B cell (primary cell): ENCODE results near the gene CTSA. TPM values are rescaled to one million over a fixed set of nuclear protein-coding genes. Genes with fewer than 3 reads are reported as not detected.

Source experiments
- ATAC-seq: fragments of 200-7000 bp; cut with Tn5 transposase; one replicate; pipeline ENCODE4 v1.10.0; 2021; ENCODE audit warnings: low read depth, mild to moderate bottlenecking, moderate number of reproducible peaks, moderate library complexity
- CTCF ChIA-PET: fragments of 350-600 bp; sonication (Branson Sonifier 250); formaldehyde crosslinking; loops from one replicate; lab custom pipeline; 2021; ENCODE audit warnings: antibody characterized with exemption, inconsistent platforms; lab: Charles Lee
- POLR2A ChIA-PET: fragments of 350-600 bp; sonication (Branson Sonifier 250); formaldehyde crosslinking; loops from one replicate; lab custom pipeline; 2021; ENCODE audit warnings: antibody characterized with exemption; lab: Charles Lee
- DNase-seq: peaks from one replicate; pipeline ENCODE4 v3.0.0; 2013
- H2AFZ ChIP-seq: 2 replicates; pipeline ENCODE4 v1.6.1; 2012; ENCODE audit warnings: mild to moderate bottlenecking, low read depth, low read length; ENCODE audit not compliant: insufficient read depth, poor library complexity, severe bottlenecking
- H3K27ac ChIP-seq, 2 donors: 1 replicate in 1 of 2; 2 replicates in 1 of 2; pipeline ENCODE4 v1.5.1; 2012 to 2013; ENCODE audit warnings: low read length in 2 of 2, mild to moderate bottlenecking in 2 of 2, moderate library complexity in 1 of 2
- H3K27me3 ChIP-seq, 4 experiments: fragments of 200-600 bp in 1 of 4; sonication (generic) in 1 of 4; replicated peaks in 1 of 4; 1 replicate in 2 of 4; 2 replicates in 2 of 4; pipeline versions ENCODE4 v1.6.1 to v1.7.0; 2013 to 2016; ENCODE audit warnings: low read length in 3 of 4, mild to moderate bottlenecking in 2 of 4, mixed read lengths in 1 of 4, moderate library complexity in 1 of 4; ENCODE audit not compliant: insufficient read depth in 4 of 4, control insufficient read depth in 3 of 4; ENCODE audit errors: control extremely low read depth in 1 of 4
- H3K36me3 ChIP-seq, 2 experiments: replicated peaks in 1 of 2; 1 replicate in 1 of 2; 2 replicates in 1 of 2; pipeline versions ENCODE4 v1.6.1 to v1.7.1; 2013; ENCODE audit warnings: low read length in 1 of 2; ENCODE audit not compliant: insufficient read depth in 2 of 2, control insufficient read depth in 1 of 2; ENCODE audit errors: control extremely low read depth in 1 of 2, extremely low read depth in 1 of 2
- H3K4me1 ChIP-seq, 2 donors: fragments of 200-600 bp in 1 of 2; sonication (generic) in 1 of 2; 1 replicate in 1 of 2; 2 replicates in 1 of 2; pipeline versions ENCODE4 v1.5.1 to v1.6.1; 2013 to 2017; ENCODE audit warnings: low read length in 2 of 2; ENCODE audit not compliant: control insufficient read depth in 2 of 2, insufficient read depth in 2 of 2
- H3K4me2 ChIP-seq: replicated peaks from 2 replicates; pipeline ENCODE3; 2012; ENCODE audit warnings: mild to moderate bottlenecking, low read depth, low read length; ENCODE audit not compliant: poor library complexity, severe bottlenecking
- H3K4me3 ChIP-seq, 5 experiments: fragments of 200-600 bp in 1 of 5; sonication (generic) in 1 of 5; 1 replicate in 3 of 5; 2 replicates in 2 of 5; pipeline versions ENCODE4 v1.5.1 to v1.7.0; 2011 to 2016; ENCODE audit warnings: low read length in 4 of 5, mild to moderate bottlenecking in 4 of 5, low read depth in 2 of 5, control low read depth in 1 of 5, moderate library complexity in 1 of 5; ENCODE audit not compliant: insufficient read depth in 1 of 5; ENCODE audit errors: control extremely low read depth in 1 of 5, extremely low read depth in 1 of 5
- H3K79me2 ChIP-seq: fragments of 200-600 bp; sonication (generic); one replicate; pipeline ENCODE4 v1.6.0; 2016; ENCODE audit warnings: low read length; ENCODE audit not compliant: control insufficient read depth, insufficient read depth
- H3K9ac ChIP-seq: fragments of 200-600 bp; sonication (generic); 2 replicates; pipeline ENCODE4 v1.6.1; 2017; ENCODE audit warnings: mild to moderate bottlenecking, low read length, moderate library complexity
- H3K9me3 ChIP-seq, 3 donors: one replicate each; pipeline versions ENCODE4 v1.6.1 to v1.7.1; 2013; ENCODE audit warnings: low read length in 2 of 3; ENCODE audit not compliant: control insufficient read depth in 2 of 3, insufficient read depth in 1 of 3; ENCODE audit errors: control extremely low read depth in 1 of 3
- H4K20me1 ChIP-seq: 2 replicates; pipeline ENCODE4 v1.6.0; 2012; ENCODE audit warnings: mild to moderate bottlenecking, low read length; ENCODE audit not compliant: insufficient read depth, control insufficient read depth, poor library complexity, severe bottlenecking
- H3K27ac Mint-ChIP-seq: one replicate; pipeline ENCODE4 v1.8.0; 2021; ENCODE audit warnings: mixed read lengths
- H3K27me3 Mint-ChIP-seq: one replicate; pipeline ENCODE4 v1.8.0; 2021; ENCODE audit warnings: mixed read lengths
- H3K4me1 Mint-ChIP-seq: one replicate; pipeline ENCODE4 v1.8.0; 2021; ENCODE audit warnings: mixed read lengths
- H3K4me3 Mint-ChIP-seq: one replicate; pipeline ENCODE4 v1.8.0; 2021; ENCODE audit warnings: mixed read lengths
- H3K9me3 Mint-ChIP-seq: one replicate; pipeline ENCODE4 v1.8.0; 2022; ENCODE audit warnings: mixed read lengths; ENCODE audit not compliant: insufficient read depth
- CTCF ChIP-seq: fragments of 200-600 bp; IDR thresholded peaks from one replicate; pipeline ENCODE4 v1.8.0; 2022; ENCODE audit warnings: antibody characterized with exemption, mild to moderate bottlenecking
- EZH2 ChIP-seq: IDR thresholded peaks from 2 replicates; pipeline ENCODE4 v1.6.1; 2012; ENCODE audit warnings: borderline replicate concordance, low read depth, mild to moderate bottlenecking, moderate library complexity, low read length; ENCODE audit not compliant: insufficient read depth, poor library complexity, severe bottlenecking
- WGBS: methylation state at CpG from one replicate; pipeline ENCODE4 v1.1.5; 2013; ENCODE audit warnings: missing lambda C conversion rate; ENCODE audit not compliant: insufficient coverage; 5-methylcytosine and 5-hydroxymethylcytosine counted together
- intact Hi-C: fragments of 100-400 bp; cut with micrococcal nuclease; formaldehyde crosslinking; loops from one replicate; pipeline ENCODE4 v1.10.0; 2022
- polyA plus RNA-seq: library from polyadenylated mRNA; depleted of rRNA; stranded (reverse); fragments of >200 nt; gene quantifications from 2 replicates; pipeline ENCODE4 v1.2.3, GENCODE V29; 2012
- total RNA-seq, 2 donors: library from RNA; stranded (reverse); fragments of 120-200 nt in 1 of 2; gene quantifications; 1 replicate in 1 of 2; 2 replicates in 1 of 2; pipeline versions ENCODE4 v1.2.3 to v1.2.4, GENCODE V29; 2013 to 2022

Gene CTSA
- total and polyA plus RNA-seq, 2 donors (not counting 1 experiment from before 2014, with no cell fraction given), result 100 to 107 TPM

DNA sequence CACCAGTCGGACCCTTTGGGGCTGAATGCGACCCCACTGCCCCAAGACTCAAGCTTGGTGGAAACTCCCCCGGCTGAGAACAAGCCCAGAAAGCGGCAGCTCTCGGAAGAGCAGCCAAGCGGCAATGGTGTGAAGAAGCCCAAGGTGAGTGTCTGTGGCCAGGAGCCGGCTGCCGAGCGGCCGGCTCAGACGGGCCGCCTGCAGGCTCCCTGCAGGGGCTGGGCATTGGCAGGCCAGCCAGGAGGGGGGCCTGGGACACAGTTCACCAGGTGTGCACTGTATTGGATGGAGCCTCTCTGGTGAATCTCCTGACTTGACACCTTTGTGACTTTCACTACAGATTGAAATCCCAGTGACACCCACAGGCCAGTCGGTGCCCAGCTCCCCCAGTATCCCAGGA is 49.3 kb downstream of the CTSA start:
- ATAC-seq, result no peak
- intact Hi-C loops, result no loop called here
- POLR2A ChIA-PET, result no interaction called here
- no peaks in the 10 kb centered on the region for H3K9me3 Mint-ChIP-seq
- Histone ChIP-seq H3K79me2 (peaks cover 39% of the 10 kb centered on the region), H3K9ac (no peak overlapping the region), H3K4me1 (peaks cover 4 to 8% of the 10 kb centered on the region in 2 donors), H3K27ac (no peak overlapping the region), H3K27me3 (no peaks in the 10 kb centered on the region), H4K20me1 (peaks cover 29% of the 10 kb centered on the region), H3K36me3 (peaks cover 2 to 80% of the 10 kb centered on the region in 2 experiments), H2AFZ (no peak overlapping the region), H3K4me2 (no peak overlapping the region), H3K4me3 (no peak overlapping the region), H3K9me3 (no peaks in the 10 kb centered on the region)
- no peak for DNase-seq
- TF ChIP-seq EZH2, result no peak
- no peak for TF ChIP-seq CTCF
- H3K4me3 Mint-ChIP-seq, result no peak overlapping the region
- no peak overlapping the region for H3K27ac Mint-ChIP-seq
- CTCF ChIA-PET, result interaction anchor here (0.8 to 1.9 kb wide), 3 partner anchors 29 to 503 kb away, joined by 3 to 5 read pairs (median 4); no protein-coding TSS in a partner anchor
- no peaks in the 10 kb centered on the region for H3K27me3 Mint-ChIP-seq
- H3K4me1 Mint-ChIP-seq, result peaks cover 16% of the 10 kb centered on the region
- 95% methylated on average over 13 of the region's 13 CpGs for WGBS

DNA sequence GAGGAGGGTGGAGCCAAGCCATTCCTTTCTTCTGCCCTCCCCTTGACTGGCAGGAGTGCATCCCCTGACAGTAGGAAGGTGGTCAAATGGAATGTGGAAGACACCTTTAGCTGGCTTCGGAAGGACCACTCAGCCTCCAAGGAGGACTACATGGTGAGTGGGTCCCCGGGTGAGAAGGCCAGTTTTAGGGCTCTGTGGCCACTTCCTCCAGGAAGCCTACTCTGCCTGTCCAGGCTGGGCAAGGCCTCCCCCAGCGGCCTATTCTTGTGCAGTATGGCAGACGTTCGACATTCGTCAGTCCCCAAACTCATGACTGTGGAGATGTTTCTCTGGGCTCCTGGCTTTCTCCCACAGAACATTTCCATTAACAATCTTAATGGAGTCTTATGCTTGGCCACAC is 52.5 kb downstream of the CTSA start:
- H3K27ac ChIP-seq, result no peak overlapping the region
- no peak overlapping the region for H3K4me2 ChIP-seq
- H3K4me1 Mint-ChIP-seq, result peaks cover 2% of the 10 kb centered on the region

More for the DNA sequence above, 52.5 kb downstream of the CTSA start:
- no peak for ATAC-seq
- H2AFZ ChIP-seq, result no peak overlapping the region
- no peaks in the 10 kb centered on the region for H3K9me3 ChIP-seq
- intact Hi-C loops, result no loop called here
- no peaks in the 10 kb centered on the region for H3K4me1 ChIP-seq
- peaks cover 8% of the 10 kb centered on the region for H3K79me2 ChIP-seq
- H4K20me1 ChIP-seq, result peaks cover 22% of the 10 kb centered on the region
- DNase-seq, result no peak
- peaks cover 2 to 92% of the 10 kb centered on the region in 2 experiments for H3K36me3 ChIP-seq
- no peak overlapping the region for H3K9ac ChIP-seq
- WGBS, result 95% methylated on average over 5 of the region's 6 CpGs
- CTCF ChIA-PET, result interaction anchor here (2.6 kb wide), 1 partner anchor 27 kb away, joined by 9 read pairs; no protein-coding TSS in a partner anchor
- H3K27ac Mint-ChIP-seq, result no peak overlapping the region
- no peaks in the 10 kb centered on the region for H3K27me3 ChIP-seq
- no peak overlapping the region for H3K4me3 ChIP-seq
- TF ChIP-seq EZH2 (no peak), CTCF (no peak)
- no peak overlapping the region for H3K4me3 Mint-ChIP-seq
- H3K9me3 Mint-ChIP-seq, result no peaks in the 10 kb centered on the region
- POLR2A ChIA-PET, result no interaction called here
- H3K27me3 Mint-ChIP-seq, result no peaks in the 10 kb centered on the region
